Subcutaneous abdominal adipose tissue (tissue), 5 donors: ENCODE measurements around the gene OR7C1.

Experiments
- H3K27ac ChIP-seq: one replicate; pipeline ENCODE4 v1.7.0; 2013; ENCODE audit warnings: low read depth, mild to moderate bottlenecking, inconsistent platforms, low read length, moderate library complexity
- H3K27me3 ChIP-seq, 5 donors: one replicate each; pipeline ENCODE4 v1.7.0; 2013; ENCODE audit warnings: low read length in 5 of 5, inconsistent platforms in 1 of 5; ENCODE audit not compliant: control insufficient read depth in 5 of 5, insufficient read depth in 4 of 5
- H3K36me3 ChIP-seq, 5 donors: one replicate each; pipeline ENCODE4 v1.7.0; 2013; ENCODE audit warnings: low read length in 5 of 5; ENCODE audit not compliant: control insufficient read depth in 5 of 5, insufficient read depth in 5 of 5
- H3K4me1 ChIP-seq, 5 donors: one replicate each; pipeline ENCODE4 v1.7.0; 2013; ENCODE audit warnings: low read length in 5 of 5, mild to moderate bottlenecking in 3 of 5, moderate library complexity in 1 of 5; ENCODE audit not compliant: control insufficient read depth in 5 of 5, insufficient read depth in 5 of 5
- H3K4me3 ChIP-seq, 5 donors: one replicate each; pipeline ENCODE4 v1.7.0; 2013; ENCODE audit warnings: low read length in 5 of 5, low read depth in 1 of 5
- H3K9ac ChIP-seq, 5 donors: one replicate each; pipeline ENCODE4 v1.7.0; 2013; ENCODE audit warnings: low read length in 5 of 5, mild to moderate bottlenecking in 4 of 5, moderate library complexity in 3 of 5
- H3K9me3 ChIP-seq, 5 donors: one replicate each; pipeline ENCODE4 v1.7.0; 2013; ENCODE audit warnings: low read length in 5 of 5; ENCODE audit not compliant: control insufficient read depth in 5 of 5
- donor health status: healthy.
- donor health status: healthy.
- donor health status: healthy.
- donor health status: healthy.
- donor health status: healthy.

The OR7C1 gene

DNA sequence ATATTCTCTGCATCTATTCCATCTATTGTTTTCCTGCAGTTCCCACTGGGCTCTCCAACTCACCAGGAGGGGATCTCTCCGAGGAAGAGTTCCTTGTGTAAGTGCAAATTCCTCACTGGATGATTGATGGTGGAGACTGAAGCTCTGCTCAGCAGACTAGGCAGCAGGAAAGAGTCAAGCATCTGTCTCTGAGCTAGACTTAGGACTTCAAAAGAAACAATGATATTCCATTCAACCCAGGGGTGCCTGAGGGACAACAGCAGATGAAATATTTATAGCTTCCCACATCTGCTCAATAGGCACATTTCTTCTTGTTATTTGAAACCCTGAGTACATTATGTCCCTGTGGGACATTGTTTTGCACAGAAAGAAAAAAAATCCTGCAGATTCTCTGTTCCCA, at the start of gene OR7C1, which contains the start of gene OR7A5:
TSS of gene OR7C1 (minus strand) at position 175 of the 400 bp plus-strand sequence. CDS start 35,049 bp downstream, outside the sequence.
TSS of gene OR7A5 (minus strand) at position 175 of the 400 bp plus-strand sequence. CDS start 6,944 bp downstream, outside the sequence.
- Histone ChIP-seq H3K27me3 (peaks cover 0 to 5% (median 3%) of the 10 kb centered on the region in 5 donors), H3K9me3 (peaks cover 0 to 8% (median 0%) of the 10 kb centered on the region in 5 donors), H3K9ac (no peak within 1 kb of the TSS), H3K27ac (no peak within 1 kb of the TSS), H3K4me1 (peaks cover 0 to 4% (median 0%) of the 10 kb centered on the region in 5 donors), H3K4me3 (no peak within 1 kb of the TSS), H3K36me3 (no peaks in the 10 kb centered on the region)

GRCh38 chr19:14871619-14872230, 36.7 kb upstream of the OR7C1 start:
- no peak overlapping the region for H3K4me3 ChIP-seq
- H3K27me3 ChIP-seq: peaks cover 0 to 10% (median 4%) of the 10 kb centered on the region in 5 donors
- no peaks in the 10 kb centered on the region for H3K4me1 ChIP-seq
- H3K27ac ChIP-seq: no peak overlapping the region
- no peaks in the 10 kb centered on the region for H3K9me3 ChIP-seq
- no peak overlapping the region for H3K9ac ChIP-seq
- H3K36me3 ChIP-seq: no peaks in the 10 kb centered on the region

- Histone ChIP-seq H3K9me3 (no peaks in the 10 kb centered on the region), H3K9ac (no peak overlapping the region), H3K4me1 (no peaks in the 10 kb centered on the region), H3K27ac (no peak overlapping the region), H3K27me3 (peaks cover 0 to 8% (median 4%) of the 10 kb centered on the region in 5 donors), H3K36me3 (no peaks in the 10 kb centered on the region), H3K4me3 (no peak overlapping the region)
Measured at GRCh38 chr19:14868497-14868896, 33.5 kb upstream of the OR7C1 start.

GRCh38 chr19:14848822-14849221, 13.8 kb upstream of the OR7C1 start, which contains the start of gene OR7A10:
OR7A10 (minus strand) TSS chr19:14848922; CDS start chr19:14841877, 7,045 bp downstream.
- Histone ChIP-seq H3K27ac (no peak within 1 kb of the TSS), H3K36me3 (no peaks in the 10 kb centered on the region), H3K4me1 (no peaks in the 10 kb centered on the region), H3K9me3 (no peaks in the 10 kb centered on the region), H3K4me3 (no peak within 1 kb of the TSS), H3K27me3 (peaks cover 3 to 8% (median 4%) of the 10 kb centered on the region in 5 donors), H3K9ac (no peak within 1 kb of the TSS)

DNA sequence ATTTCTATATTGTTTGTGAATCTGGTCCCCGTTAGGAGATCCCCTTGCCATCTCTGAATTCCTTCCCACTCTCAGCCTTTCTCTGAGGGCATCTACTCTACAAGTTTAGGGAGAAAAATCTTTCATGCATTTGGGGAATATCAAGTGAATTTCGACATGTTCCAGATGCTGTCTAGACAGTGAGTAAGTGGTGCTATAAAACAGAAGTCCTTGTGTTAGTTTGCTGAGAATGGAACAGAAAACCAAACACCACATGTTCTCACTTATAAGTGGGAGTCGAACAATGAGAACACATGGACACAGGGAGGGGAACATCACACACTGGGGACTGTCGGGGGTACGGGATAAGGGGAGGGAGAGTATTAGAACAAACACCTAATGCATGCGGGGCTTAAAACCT, 8.6 kb upstream of the OR7C1 start:
- Histone ChIP-seq H3K36me3 (no peaks in the 10 kb centered on the region), H3K27ac (no peak overlapping the region), H3K27me3 (peaks cover 3 to 8% (median 4%) of the 10 kb centered on the region in 5 donors), H3K4me3 (no peak overlapping the region), H3K4me1 (no peaks in the 10 kb centered on the region), H3K9ac (no peak overlapping the region), H3K9me3 (peaks cover 0 to 8% (median 0%) of the 10 kb centered on the region in 5 donors)

DNA sequence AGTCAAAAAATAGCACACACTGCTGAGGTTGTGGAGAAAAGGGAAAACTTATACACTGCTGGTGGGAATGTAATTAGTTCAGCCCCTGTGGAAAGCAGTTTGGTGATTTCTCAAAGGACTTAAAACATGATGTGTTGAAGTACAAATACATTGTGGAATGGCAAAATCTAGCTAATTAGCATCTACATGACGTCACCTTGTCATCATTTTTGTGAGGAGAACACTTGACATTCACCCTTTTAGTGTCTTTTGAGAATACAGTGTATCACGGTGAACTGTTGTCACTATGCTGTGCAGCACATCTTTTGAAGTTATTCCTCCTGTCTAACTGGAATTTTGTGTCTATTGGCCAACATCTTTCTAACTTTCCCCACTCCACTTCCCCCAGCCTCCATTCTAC, 8.2 kb upstream of the OR7C1 start:
- no peaks in the 10 kb centered on the region for H3K4me1 ChIP-seq
- no peaks in the 10 kb centered on the region for H3K36me3 ChIP-seq
- H3K9me3 ChIP-seq: peaks cover 0 to 8% (median 0%) of the 10 kb centered on the region in 5 donors
- H3K9ac ChIP-seq: no peak overlapping the region
- H3K27ac ChIP-seq: no peak overlapping the region
- no peak overlapping the region for H3K4me3 ChIP-seq
- peaks cover 3 to 8% (median 4%) of the 10 kb centered on the region in 5 donors for H3K27me3 ChIP-seq

- Histone ChIP-seq H3K9me3 (peaks cover 0 to 8% (median 0%) of the 10 kb centered on the region in 5 donors), H3K36me3 (no peaks in the 10 kb centered on the region), H3K27me3 (peaks cover 3 to 7% (median 4%) of the 10 kb centered on the region in 5 donors), H3K4me1 (peaks cover 0 to under 1% (median 0%) of the 10 kb centered on the region in 5 donors), H3K4me3 (no peak overlapping the region), H3K27ac (no peak overlapping the region), H3K9ac (no peak overlapping the region)
Measured at GRCh38 chr19:14840206-14840605, 5.2 kb upstream of the OR7C1 start.

- no peak overlapping the region for H3K27ac ChIP-seq
- H3K9me3 ChIP-seq: peaks cover 0 to 8% (median 0%) of the 10 kb centered on the region in 5 donors
- H3K4me3 ChIP-seq: no peak overlapping the region
- H3K27me3 ChIP-seq: peaks cover 0 to 6% (median 3%) of the 10 kb centered on the region in 5 donors
- H3K36me3 ChIP-seq: no peaks in the 10 kb centered on the region
- H3K9ac ChIP-seq: no peak overlapping the region
- peaks cover 0 to 4% (median 0%) of the 10 kb centered on the region in 5 donors for H3K4me1 ChIP-seq
Measured at GRCh38 chr19:14837391-14837790, 2.4 kb upstream of the OR7C1 start.

GRCh38 chr19:14830702-14831101, 4.3 kb downstream of the OR7C1 start:
- Histone ChIP-seq H3K27ac (no peak overlapping the region), H3K4me1 (peaks cover 0 to 4% (median 0%) of the 10 kb centered on the region in 5 donors), H3K9me3 (peaks cover 0 to 2% (median 0%) of the 10 kb centered on the region in 5 donors), H3K27me3 (peaks cover 0 to 11% (median 3%) of the 10 kb centered on the region in 5 donors), H3K9ac (no peak overlapping the region), H3K4me3 (no peak overlapping the region), H3K36me3 (no peaks in the 10 kb centered on the region)

GRCh38 chr19:14826006-14826405, 9.0 kb downstream of the OR7C1 start:
- Histone ChIP-seq H3K36me3 (no peaks in the 10 kb centered on the region), H3K9ac (no peak overlapping the region), H3K27me3 (peaks cover 0 to 9% (median 6%) of the 10 kb centered on the region in 5 donors), H3K4me1 (no peaks in the 10 kb centered on the region), H3K27ac (no peak overlapping the region), H3K4me3 (no peak overlapping the region), H3K9me3 (peaks cover 0 to 8% (median 5%) of the 10 kb centered on the region in 5 donors)
